Measurements from ENCODE around the gene CSTF1. TPM values are rescaled to one million over a fixed set of nuclear protein-coding genes. Genes with fewer than 3 reads are reported as not detected.

Gene CSTF1
- total and polyA plus RNA-seq, 2 donors (not counting 3 experiments of a cell fraction or from before 2014, with no cell fraction given): 39.6 to 49.3 TPM

- no peak overlapping the region for H3K27ac ChIP-seq (ENCODE audit: insufficient read depth, low read depth, low read length)
- H3K4me3 ChIP-seq (replicated peaks in 1 of 3; ENCODE audit: insufficient read depth in 1 of 3, low read depth in 1 of 3, low read length in 3 of 3): no peak overlapping the region
- no peaks in the 10 kb centered on the region for H3K9me1 ChIP-seq (replicated peaks; ENCODE audit: control insufficient read depth, extremely low read depth, insufficient read depth, low read length)
- no peak overlapping the region for H3K9ac ChIP-seq (replicated peaks; ENCODE audit: extremely low read depth, insufficient read depth, low read length)
- no peaks in the 10 kb centered on the region for H3K36me3 ChIP-seq (ENCODE audit: control insufficient read depth in 2 of 2, extremely low read depth in 1 of 2, insufficient read depth in 2 of 2, low read length in 2 of 2)
- DNase-seq (ENCODE audit: low read depth, low spot score) (no peak), FAIRE-seq (no peak)
- TF ChIP-seq FOS (IDR thresholded peaks at IDR 0.05; ENCODE audit: borderline replicate concordance, insufficient read depth, low read length): no peak
- TF ChIP-seq GATA2 (IDR thresholded peaks at IDR 0.05; ENCODE audit: insufficient read depth, insufficient read length, low read depth, low read length): no peak
- TF ChIP-seq CTCF (IDR thresholded peaks at IDR 0.05; ENCODE audit: extremely low read depth in 1 of 2, insufficient read depth in 1 of 2, low read depth in 1 of 2, low read length in 2 of 2): no peak
- TF ChIP-seq POLR2AphosphoS5 (IDR thresholded peaks at IDR 0.05; ENCODE audit: insufficient read depth, low read depth, low read length): no peak
- no peak for TF ChIP-seq MYC (IDR thresholded peaks at IDR 0.05; ENCODE audit: low read depth, low read length)
- no peak for TF ChIP-seq EZH2 (IDR thresholded peaks at IDR 0.05; ENCODE audit: borderline replicate concordance, low read depth, low read length, severe bottlenecking)
- no peak for TF ChIP-seq JUN (IDR thresholded peaks at IDR 0.05; ENCODE audit: borderline replicate concordance, insufficient read depth, insufficient read length, low read depth)
- no peak for TF ChIP-seq POLR2A (IDR thresholded peaks at IDR 0.05; ENCODE audit: low read depth, low read length)
- no peak for TF ChIP-seq MAX (IDR thresholded peaks at IDR 0.05; ENCODE audit: insufficient read depth, insufficient read length)
- peaks cover 5 to 9% of the 10 kb centered on the region in 2 experiments for H3K27me3 ChIP-seq (ENCODE audit: control insufficient read depth in 2 of 2, insufficient read depth in 2 of 2, low read length in 2 of 2)
- no peak overlapping the region for H2AFZ ChIP-seq (ENCODE audit: low read depth, low read length)
- H3K4me1 ChIP-seq (ENCODE audit: control insufficient read depth, extremely low read depth, insufficient read depth, low read length): no peaks in the 10 kb centered on the region
- ChIA-PET POLR2A (no interaction called here), CTCF (interaction anchor here (1.1 to 4.2 kb wide), 5 partner anchors 17 to 1695 kb away, joined by 3 to 97 read pairs (median 7); no protein-coding TSS in a partner anchor)
- dilution Hi-C loops (cut with MboI; ENCODE audit: extremely low pct_ligation_motif_present, low sequenced_read_pairs): no loop called here
- H4K20me1 ChIP-seq (replicated peaks; ENCODE audit: control insufficient read depth, extremely low read depth, insufficient read depth, low read length): no peaks in the 10 kb centered on the region
- H3K79me2 ChIP-seq (ENCODE audit: control insufficient read depth, insufficient read depth, low read length): no peaks in the 10 kb centered on the region
- no peak overlapping the region for H3K4me2 ChIP-seq (ENCODE audit: insufficient read depth, low read length)
- intact Hi-C loops (cut with micrococcal nuclease): loop anchor here (5.0 kb wide), 1 partner anchor 1675 kb away; no protein-coding TSS in a partner anchor
- no TSS peak for BruUV-seq (replicated peaks)
- H3K9me3 ChIP-seq (replicated peaks; ENCODE audit: control insufficient read depth, insufficient read depth, low read length): no peaks in the 10 kb centered on the region
Measured at GRCh38 chr20:56342783-56343182, 49.7 kb upstream of the CSTF1 start.
